Lower lobe of right lung (tissue), 2 donors: ENCODE results near the gene NEAT1. TPM values are rescaled to one million over a fixed set of nuclear protein-coding genes. Genes with fewer than 3 reads are reported as not detected.
A peak's percentile ranks its signal among the peaks of the same experiment; 100 is the strongest.

Source experiments
- ATAC-seq, 2 donors: fragments of 200-7000 bp; cut with Tn5 transposase; one replicate each; pipeline ENCODE4 v1.9.1; 2020 to 2022; ENCODE audit warnings: mild to moderate bottlenecking in 2 of 2, moderate library complexity in 2 of 2
- DNase-seq: peaks from one replicate; pipeline ENCODE4 v3.0.0-alpha.2; 2020
- H3K27ac ChIP-seq: fragments of 200-600 bp; one replicate; pipeline ENCODE4 v1.8.0; 2022
- H3K27me3 ChIP-seq: fragments of 200-600 bp; one replicate; pipeline ENCODE4 v1.8.0; 2022; ENCODE audit warnings: low read depth
- H3K36me3 ChIP-seq: fragments of 200-600 bp; one replicate; pipeline ENCODE4 v1.8.0; 2022; ENCODE audit warnings: mild to moderate bottlenecking
- H3K4me1 ChIP-seq: fragments of 200-600 bp; one replicate; pipeline ENCODE4 v1.8.0; 2022
- H3K4me3 ChIP-seq: fragments of 200-600 bp; one replicate; pipeline ENCODE4 v1.8.0; 2022; ENCODE audit warnings: mild to moderate bottlenecking
- H3K9me3 ChIP-seq: fragments of 200-600 bp; one replicate; pipeline ENCODE4 v1.8.0; 2022
- CTCF ChIP-seq: fragments of 200-600 bp; IDR thresholded peaks from one replicate; pipeline ENCODE4 v1.8.0; 2022; ENCODE audit warnings: antibody characterized with exemption, mild to moderate bottlenecking
- intact Hi-C: fragments of 100-400 bp; cut with DNase I; formaldehyde crosslinking; loops from one replicate; pipeline ENCODE4 v1.11.0; 2022
- total RNA-seq: library from RNA; stranded (reverse); fragmentation: NEBNext Ultra II Directional; extraction: Animal tissue kit (Norgen Biotek cat#: 25700); gene quantifications from one replicate; pipeline ENCODE4 v1.2.1, GENCODE V29; 2021
- donor health status: DM: no; HTN: yes; CAD: no; lungs with severe emphysema.

Gene NEAT1
- total RNA-seq, 1 donor from 2014 or later = 980 TPM

- no peaks in the 10 kb centered on the region for H3K9me3 ChIP-seq
- no peaks in the 10 kb centered on the region for H3K27me3 ChIP-seq
- H3K4me3 ChIP-seq = peak overlapping the region; percentile 91
- peak; percentile 4 to 5 for ATAC-seq
- H3K27ac ChIP-seq = peak overlapping the region; percentile 100
- H3K4me1 ChIP-seq = peaks cover 61% of the 10 kb centered on the region
- H3K36me3 ChIP-seq = peaks cover 54% of the 10 kb centered on the region
- intact Hi-C loops = loop anchor here (5.0 kb wide), 1 partner anchor 74 kb away; no protein-coding TSS in a partner anchor
- TF ChIP-seq CTCF = no peak
- DNase-seq = no peak
These were observed 5.3 kb downstream of the NEAT1 start for GRCh38 chr11:65427691-65428577.

GRCh38 chr11:65428578-65429067, 6.0 kb downstream of the NEAT1 start:
- Histone ChIP-seq H3K27ac (peak overlapping the region; percentile 100), H3K36me3 (peaks cover 61% of the 10 kb centered on the region), H3K27me3 (no peaks in the 10 kb centered on the region), H3K9me3 (no peaks in the 10 kb centered on the region), H3K4me1 (peaks cover 68% of the 10 kb centered on the region), H3K4me3 (peak overlapping the region; percentile 91)
- TF ChIP-seq CTCF = no peak
- no peak for ATAC-seq
- intact Hi-C loops = loop anchor here (5.0 kb wide), 1 partner anchor 74 kb away; no protein-coding TSS in a partner anchor
- no peak for DNase-seq

GRCh38 chr11:65429068-65429681, 6.6 kb downstream of the NEAT1 start:
- Histone ChIP-seq H3K9me3 (no peaks in the 10 kb centered on the region), H3K4me3 (peak overlapping the region; percentile 91), H3K27me3 (no peaks in the 10 kb centered on the region), H3K36me3 (peaks cover 66% of the 10 kb centered on the region), H3K27ac (peak overlapping the region; percentile 100), H3K4me1 (peaks cover 73% of the 10 kb centered on the region)
- no peak for TF ChIP-seq CTCF
- ATAC-seq (peak in 1 of 2 donors; percentile 1), DNase-seq (no peak)
- intact Hi-C loops = loop anchor here (5.0 kb wide), 1 partner anchor 73 kb away; no protein-coding TSS in a partner anchor

- DNase-seq = peak; percentile 79
These were observed 7.3 kb downstream of the NEAT1 start for GRCh38 chr11:65429724-65430405.

More at GRCh38 chr11:65429724-65430405, 7.3 kb downstream of the NEAT1 start:
- no peaks in the 10 kb centered on the region for H3K27me3 ChIP-seq
- H3K27ac ChIP-seq = peak overlapping the region; percentile 74
- H3K36me3 ChIP-seq = peaks cover 71% of the 10 kb centered on the region
- peaks cover 80% of the 10 kb centered on the region for H3K4me1 ChIP-seq
- TF ChIP-seq CTCF = no peak
- H3K4me3 ChIP-seq = peak overlapping the region; percentile 91
- H3K9me3 ChIP-seq = no peaks in the 10 kb centered on the region
- peak; percentile 14 to 27 for ATAC-seq
- intact Hi-C loops = loop anchor here (5.0 kb wide), 1 partner anchor 72 kb away; no protein-coding TSS in a partner anchor
